OCI-LY7 (cell line): Measurements from ENCODE around the gene STIM1. TPM values are rescaled to one million over a fixed set of nuclear protein-coding genes. Genes with fewer than 3 reads are reported as not detected.

Experiments
- BruUV-seq: library from RNA; stranded (reverse); fragments of 400-500 nt; replicated peaks from 2 replicates; lab custom pipeline; 2021; lab: Mats Ljungman, UMichigan
- CTCF ChIA-PET: fragments of 300-600 bp; sonication (Branson Sonifier 250); formaldehyde crosslinking; loops from one replicate; lab custom pipeline; 2022; ENCODE audit warnings: antibody characterized with exemption; ENCODE audit not compliant: unreplicated experiment; lab: Charles Lee
- POLR2A ChIA-PET: fragments of 300-600 bp; sonication (Branson Sonifier 250); formaldehyde crosslinking; loops from one replicate; lab custom pipeline; 2022; ENCODE audit warnings: antibody characterized with exemption; lab: Charles Lee
- DNase-seq: peaks from one replicate; pipeline ENCODE4 v3.0.0-alpha.2; 2015; ENCODE audit warnings: low spot score
- H2AFZ ChIP-seq: fragments of 200-600 bp; sonication (generic), shearing (Covaris generic); 2 replicates; pipeline ENCODE4 v1.6.1; 2014; ENCODE audit warnings: mild to moderate bottlenecking, antibody characterized with exemption, low read length, moderate library complexity
- H3K27ac ChIP-seq: fragments of 200-600 bp; sonication (generic); 2 replicates; pipeline ENCODE4 v1.5.1; 2014; ENCODE audit warnings: mixed run types, low read depth, mild to moderate bottlenecking, moderate library complexity, low read length, inconsistent platforms; ENCODE audit not compliant: poor library complexity, severe bottlenecking
- H3K36me3 ChIP-seq: fragments of 200-600 bp; sonication (generic); 2 replicates; pipeline ENCODE4 v1.6.1; 2014; ENCODE audit warnings: mild to moderate bottlenecking, antibody characterized with exemption, low read length, moderate library complexity, mixed read lengths; ENCODE audit not compliant: insufficient read depth
- H3K4me1 ChIP-seq: fragments of 200-600 bp; sonication (generic); 2 replicates; pipeline ENCODE4 v1.5.1; 2014; ENCODE audit warnings: mild to moderate bottlenecking, low read length; ENCODE audit not compliant: insufficient read depth, poor library complexity, severe bottlenecking
- H3K4me2 ChIP-seq: fragments of 200-600 bp; sonication (generic); 2 replicates; pipeline ENCODE4 v1.6.1; 2014; ENCODE audit warnings: mild to moderate bottlenecking, low read length
- H3K4me3 ChIP-seq: fragments of 200-600 bp; sonication (generic); 2 replicates; pipeline ENCODE4 v1.5.1; 2014; ENCODE audit warnings: mild to moderate bottlenecking, low read depth, low read length; ENCODE audit not compliant: poor library complexity, severe bottlenecking
- H3K79me2 ChIP-seq: fragments of 200-600 bp; sonication (generic); 2 replicates; pipeline ENCODE4 v1.6.1; 2016; ENCODE audit warnings: low read depth, mild to moderate bottlenecking, low read length, moderate library complexity, mixed read lengths; ENCODE audit not compliant: insufficient read depth
- H3K9me2 ChIP-seq: fragments of 200-600 bp; sonication (generic); 2 replicates; pipeline ENCODE4 v1.6.1; 2016; ENCODE audit warnings: mild to moderate bottlenecking, low read length, mixed read lengths; ENCODE audit not compliant: insufficient read depth
- H3K9me3 ChIP-seq: fragments of 200-600 bp; sonication (generic); 2 replicates; pipeline ENCODE4 v1.6.1; 2014; ENCODE audit warnings: mild to moderate bottlenecking, mixed run types, low read length, mixed read lengths
- H4K20me1 ChIP-seq: fragments of 200-600 bp; sonication (generic); 2 replicates; pipeline ENCODE4 v1.6.1; 2014; ENCODE audit warnings: mild to moderate bottlenecking, antibody characterized with exemption, low read length, moderate library complexity, mixed read lengths; ENCODE audit not compliant: insufficient read depth
- CTCF ChIP-seq: fragments of 200-600 bp; sonication (generic); conservative IDR thresholded peaks from 2 replicates; pipeline ENCODE4 v1.5.1; 2014; ENCODE audit warnings: mild to moderate bottlenecking, antibody characterized with exemption, low read length, moderate library complexity, mixed read lengths
- EZH2phosphoT487 ChIP-seq: fragments of 200-600 bp; sonication (generic); IDR thresholded peaks from 2 replicates; pipeline ENCODE4 v1.6.1; 2018; ENCODE audit warnings: low read depth, borderline replicate concordance, mild to moderate bottlenecking, mixed run types, antibody characterized with exemption, low read length, moderate library complexity, mixed read lengths
- intact Hi-C: fragments of 100-400 bp; cut with micrococcal nuclease; formaldehyde crosslinking; loops from one replicate; pipeline ENCODE4 v1.10.0; 2022; ENCODE audit not compliant: unreplicated experiment
- total RNA-seq, 2 experiments: library from RNA; depleted of rRNA in 1 of 2; stranded (reverse); fragments of >200 nt in 1 of 2; shearing (Covaris generic) in 1 of 2; gene quantifications; 2 replicates each; pipeline ENCODE4 v1.2.3, GENCODE V29; 2014 to 2022

STIM1 gene
- total RNA-seq, 2 experiments from 2014 or later = 21.0 to 49.1 TPM

DNA sequence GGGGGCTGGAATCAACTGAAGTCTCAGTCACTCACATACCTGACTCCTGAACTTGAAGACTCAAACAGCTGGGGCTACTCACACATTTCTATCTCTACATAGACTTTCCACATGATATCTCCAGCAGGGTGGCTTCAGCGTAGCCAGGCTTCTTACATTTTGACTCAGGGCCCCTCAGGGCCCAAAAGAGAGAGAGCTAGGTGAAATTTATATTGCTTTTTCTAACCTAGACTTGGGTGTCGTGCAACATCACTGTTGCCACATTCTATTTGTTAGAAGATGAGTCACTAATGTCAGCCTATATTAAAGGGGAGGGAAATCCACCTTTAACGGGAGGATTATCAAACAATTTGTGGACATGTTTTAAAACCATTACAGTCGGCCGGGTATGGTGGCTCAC lies 167.2 kb downstream of the STIM1 start:
- Histone ChIP-seq H3K9me3 (0 out of 2 replicates have a peak, but pooled peaks cover 5% of the 10 kb centered on the region), H3K36me3 (peaks cover 26% of the 10 kb centered on the region), H3K9me2 (no peaks in the 10 kb centered on the region), H3K4me1 (no peaks in the 10 kb centered on the region), H3K4me2 (no peak overlapping the region), H3K4me3 (no peak overlapping the region), H4K20me1 (no peaks in the 10 kb centered on the region), H3K79me2 (no peaks in the 10 kb centered on the region), H3K27ac (no peak overlapping the region), H2AFZ (no peak overlapping the region)
- TF ChIP-seq CTCF = no peak
- no peak for TF ChIP-seq EZH2phosphoT487
- DNase-seq = no peak
- ChIA-PET POLR2A (interaction anchor here (0.7 to 1.5 kb wide), 3 partner anchors 67 to 126 kb away, joined by 3 to 4 read pairs (median 4); no protein-coding TSS in a partner anchor), CTCF (no interaction called here)
- intact Hi-C loops = no loop called here
- BruUV-seq = no TSS peak

- no peaks in the 10 kb centered on the region for H3K4me1 ChIP-seq
- no peaks in the 10 kb centered on the region for H4K20me1 ChIP-seq
- H3K79me2 ChIP-seq = no peaks in the 10 kb centered on the region
- 0 out of 2 replicates have a peak, but pooled peaks cover 5% of the 10 kb centered on the region for H3K9me3 ChIP-seq
- H3K9me2 ChIP-seq = no peaks in the 10 kb centered on the region
- intact Hi-C loops = no loop called here
- no TSS peak for BruUV-seq
- ChIA-PET CTCF (no interaction called here), POLR2A (interaction anchor here (0.5 to 2.4 kb wide), 4 partner anchors 10 to 19 kb away, joined by 3 to 11 read pairs (median 3); no protein-coding TSS in a partner anchor)
- H3K27ac ChIP-seq = no peak overlapping the region
- TF ChIP-seq CTCF (no peak), EZH2phosphoT487 (no peak)
- H3K4me3 ChIP-seq = no peak overlapping the region
- no peak overlapping the region for H3K4me2 ChIP-seq
- H3K36me3 ChIP-seq = peaks cover 26% of the 10 kb centered on the region
- DNase-seq = no peak
- no peak overlapping the region for H2AFZ ChIP-seq
Observed at GRCh38 chr11:4025248-4025966, 169.9 kb downstream of the STIM1 start.

GRCh38 chr11:4025967-4026324 lies 170.5 kb downstream of the STIM1 start:
- no peak overlapping the region for H3K27ac ChIP-seq
- BruUV-seq = TSS peak; percentile 35
- no peaks in the 10 kb centered on the region for H3K79me2 ChIP-seq
- no peaks in the 10 kb centered on the region for H3K4me1 ChIP-seq
- CTCF ChIA-PET = no interaction called here
- H3K4me2 ChIP-seq = no peak overlapping the region
- POLR2A ChIA-PET = interaction anchor here (0.5 kb wide), 1 partner anchor 10 kb away, joined by 3 read pairs; no protein-coding TSS in a partner anchor
- 0 out of 2 replicates have a peak, but pooled peaks cover 5% of the 10 kb centered on the region for H3K9me3 ChIP-seq
- H3K4me3 ChIP-seq = no peak overlapping the region
- TF ChIP-seq CTCF (no peak), EZH2phosphoT487 (no peak)
- intact Hi-C loops = no loop called here
- no peaks in the 10 kb centered on the region for H4K20me1 ChIP-seq
- H3K36me3 ChIP-seq = peaks cover 26% of the 10 kb centered on the region
- H2AFZ ChIP-seq = no peak overlapping the region
- H3K9me2 ChIP-seq = no peaks in the 10 kb centered on the region
- no peak for DNase-seq
